Pancreas (tissue), 10 donors: ENCODE results near the gene KDM7A. TPM values are rescaled to one million over a fixed set of nuclear protein-coding genes. Genes with fewer than 3 reads are reported as not detected.

ENCODE experiments used
- ATAC-seq, 4 donors: fragments of 200-7000 bp; cut with Tn5 transposase; one replicate each; pipeline versions ENCODE4 v1.8.0 to v1.9.1; 2020; ENCODE audit warnings: mild to moderate bottlenecking in 4 of 4, moderate library complexity in 4 of 4
- DNase-seq, 6 donors: peaks; one replicate each; pipeline ENCODE4 v3.0.0-alpha.2; 2020
- FAIRE-seq: peaks from 2 replicates; lab custom pipeline; 2012; peaks lifted over from hg19 to GRCh38; lab: Jason Lieb, UNC
- H3K27ac ChIP-seq, 4 donors: fragments of 200-600 bp; sonication (generic); 1 replicate in 3 of 4; 2 replicates in 1 of 4; pipeline versions ENCODE4 v1.5.0 to v1.8.0; 2020
- H3K27me3 ChIP-seq, 4 donors: fragments of 200-600 bp; one replicate each; pipeline ENCODE4 v1.8.0; 2021
- H3K36me3 ChIP-seq, 3 donors: fragments of 200-600 bp; sonication (generic) in 1 of 3; one replicate each; pipeline versions ENCODE4 v1.5.0 to v1.8.0; 2020 to 2021
- H3K4me1 ChIP-seq, 3 donors: fragments of 200-600 bp; one replicate each; pipeline ENCODE4 v1.8.0; 2021
- H3K4me3 ChIP-seq, 4 donors: fragments of 200-600 bp; sonication (generic) in 2 of 4; one replicate each; pipeline versions ENCODE4 v1.5.0 to v1.8.0; 2020 to 2021
- H3K9me3 ChIP-seq, 4 donors: fragments of 200-600 bp; one replicate each; pipeline ENCODE4 v1.8.0; 2021
- WGBS, 2 donors: extraction: QIAGEN DNeasy Blood & Tissue Kit; methylation state at CpG; one replicate each; pipeline ENCODE4 v1.1.7; 2013; 5-methylcytosine and 5-hydroxymethylcytosine counted together
- intact Hi-C, 3 donors: fragments of 100-400 bp; cut with DNase I; formaldehyde crosslinking; loops; one replicate each; pipeline versions ENCODE4 v1.11.1 to v1.14.2; 2022
- polyA plus RNA-seq, 2 donors: library from polyadenylated mRNA; stranded (reverse); fragments of 200-250 nt; gene quantifications; one replicate each; pipeline ENCODE4 v1.2.3, GENCODE V29; 2013
- total RNA-seq, 6 donors: library from RNA; stranded (reverse); fragmentation: NEBNext Ultra II Directional in 4 of 6; extraction: Animal tissue kit (Norgen Biotek cat#: 25700) in 4 of 6; gene quantifications; one replicate each; pipeline versions ENCODE4 v1.2.1 to v1.2.4, GENCODE V29; 2021 to 2023
- TF ChIP-seq, protein P1 (sequence below), 4 donors: fragments of 200-600 bp; sonication (generic) in 3 of 4; IDR thresholded peaks; one replicate each; pipeline versions ENCODE4 v1.5.0 to v1.8.0; 2021; ENCODE audit warnings: antibody characterized with exemption in 4 of 4
- donor health status: healthy with polysubstance abuse.
- donor health status: DM: no; HTN: no; CAD: no; lungs with moderate emphysema.
- donor health status: DM: no; HTN: no; CAD: no.
- donor health status: control.
- donor health status: control.
- donor health status: Bipolar disorder and iron deficiency.
- donor health status: DM: yes; HTN: yes; CAD: no.
- donor health status: DM: no; HTN: no; CAD: no.
- donor health status: DM: no; HTN: no; CAD: no.
- donor health status: DM: yes; HTN: yes; CAD: no.

The KDM7A gene
- total and polyA plus RNA-seq, 8 donors, result 3.3 to 8.5 (median 6.2) TPM

DNA sequence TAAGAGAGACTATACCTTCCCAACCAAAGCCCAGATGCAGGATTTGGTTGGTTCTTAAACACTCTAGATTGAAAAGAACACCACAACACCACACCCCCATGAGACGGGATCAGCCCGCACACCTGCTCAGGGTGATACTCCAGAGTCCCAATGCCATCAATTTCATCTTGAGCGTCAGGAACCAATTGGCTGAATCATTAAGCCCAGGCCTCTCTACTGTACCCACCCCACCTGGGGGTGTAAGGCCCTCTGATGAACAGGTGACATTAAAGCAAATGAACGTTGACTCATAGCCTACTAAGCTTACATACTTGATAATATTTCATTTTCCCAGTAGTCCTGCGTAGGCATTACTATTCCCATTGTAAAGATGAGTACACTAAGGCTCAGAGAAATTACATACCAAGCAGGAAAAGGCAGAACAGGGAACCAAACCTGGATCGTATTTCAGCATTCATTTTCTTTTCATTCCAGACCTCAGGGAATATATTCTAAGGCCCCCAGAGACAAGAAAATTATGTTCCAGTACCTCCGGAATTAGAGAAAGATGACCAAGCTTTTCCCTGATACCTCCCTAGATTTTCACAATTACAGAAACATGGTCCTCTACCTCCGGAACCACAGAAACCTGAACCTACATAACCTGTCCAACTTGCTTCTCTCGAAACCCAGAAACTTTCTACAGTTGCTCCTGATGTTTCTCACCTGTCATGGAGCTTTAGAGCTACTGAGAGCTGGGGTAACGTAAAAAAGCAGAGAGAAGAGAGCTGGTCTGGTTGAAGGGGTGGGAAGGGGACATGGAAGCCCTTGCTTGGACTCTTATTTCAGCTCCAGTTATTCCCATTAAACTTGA lies 43.1 kb upstream of the KDM7A start:
- FAIRE-seq (no peak), DNase-seq (no peak), ATAC-seq (no peak)
- no peaks in the 10 kb centered on the region for H3K9me3 ChIP-seq
- H3K27ac ChIP-seq, result no peak overlapping the region
- WGBS, 2 donors, result 81 to 84% methylated on average over 10 of the region's 10 CpGs
- H3K4me1 ChIP-seq, result peaks cover 0 to 2% (median 0%) of the 10 kb centered on the region in 3 donors
- H3K36me3 ChIP-seq, result no peaks in the 10 kb centered on the region
- TF ChIP-seq, protein P1, sequence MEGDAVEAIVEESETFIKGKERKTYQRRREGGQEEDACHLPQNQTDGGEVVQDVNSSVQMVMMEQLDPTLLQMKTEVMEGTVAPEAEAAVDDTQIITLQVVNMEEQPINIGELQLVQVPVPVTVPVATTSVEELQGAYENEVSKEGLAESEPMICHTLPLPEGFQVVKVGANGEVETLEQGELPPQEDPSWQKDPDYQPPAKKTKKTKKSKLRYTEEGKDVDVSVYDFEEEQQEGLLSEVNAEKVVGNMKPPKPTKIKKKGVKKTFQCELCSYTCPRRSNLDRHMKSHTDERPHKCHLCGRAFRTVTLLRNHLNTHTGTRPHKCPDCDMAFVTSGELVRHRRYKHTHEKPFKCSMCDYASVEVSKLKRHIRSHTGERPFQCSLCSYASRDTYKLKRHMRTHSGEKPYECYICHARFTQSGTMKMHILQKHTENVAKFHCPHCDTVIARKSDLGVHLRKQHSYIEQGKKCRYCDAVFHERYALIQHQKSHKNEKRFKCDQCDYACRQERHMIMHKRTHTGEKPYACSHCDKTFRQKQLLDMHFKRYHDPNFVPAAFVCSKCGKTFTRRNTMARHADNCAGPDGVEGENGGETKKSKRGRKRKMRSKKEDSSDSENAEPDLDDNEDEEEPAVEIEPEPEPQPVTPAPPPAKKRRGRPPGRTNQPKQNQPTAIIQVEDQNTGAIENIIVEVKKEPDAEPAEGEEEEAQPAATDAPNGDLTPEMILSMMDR (IDR thresholded peaks at IDR 0.05), result no peak
- no peak overlapping the region for H3K4me3 ChIP-seq
- intact Hi-C loops, result no loop called here
- no peaks in the 10 kb centered on the region for H3K27me3 ChIP-seq

DNA sequence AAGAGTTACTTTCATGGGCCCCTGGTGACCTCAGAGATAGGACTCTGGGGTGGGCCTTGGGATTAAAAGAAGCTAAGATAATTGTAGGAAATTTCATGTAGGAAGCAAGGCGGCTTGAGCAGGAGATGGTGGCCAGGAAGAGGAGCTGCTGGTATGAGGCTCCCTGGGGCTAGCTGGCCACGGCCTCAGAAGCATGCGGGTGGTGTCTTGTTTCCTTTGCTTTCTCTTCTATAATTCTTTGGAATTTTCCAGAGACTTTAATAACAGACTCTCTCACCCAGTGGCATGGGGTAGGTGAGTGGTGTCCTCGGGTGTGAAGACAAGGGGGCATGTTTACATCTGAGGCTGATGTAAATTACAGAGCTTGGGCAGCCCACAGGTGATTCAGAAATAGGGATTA lies 41.9 kb upstream of the KDM7A start:
- FAIRE-seq (no peak), ATAC-seq (no peak), DNase-seq (no peak)
- Histone ChIP-seq H3K4me1 (peaks cover 3 to 9% (median 7%) of the 10 kb centered on the region in 3 donors), H3K27ac (no peak overlapping the region), H3K4me3 (no peak overlapping the region), H3K9me3 (no peaks in the 10 kb centered on the region), H3K27me3 (no peaks in the 10 kb centered on the region), H3K36me3 (no peaks in the 10 kb centered on the region)
- 91 to 93% methylated on average over 4 of the region's 4 CpGs for WGBS, 2 donors
- intact Hi-C loops, result no loop called here
- TF ChIP-seq, protein P1 (IDR thresholded peaks at IDR 0.05), result no peak

DNA sequence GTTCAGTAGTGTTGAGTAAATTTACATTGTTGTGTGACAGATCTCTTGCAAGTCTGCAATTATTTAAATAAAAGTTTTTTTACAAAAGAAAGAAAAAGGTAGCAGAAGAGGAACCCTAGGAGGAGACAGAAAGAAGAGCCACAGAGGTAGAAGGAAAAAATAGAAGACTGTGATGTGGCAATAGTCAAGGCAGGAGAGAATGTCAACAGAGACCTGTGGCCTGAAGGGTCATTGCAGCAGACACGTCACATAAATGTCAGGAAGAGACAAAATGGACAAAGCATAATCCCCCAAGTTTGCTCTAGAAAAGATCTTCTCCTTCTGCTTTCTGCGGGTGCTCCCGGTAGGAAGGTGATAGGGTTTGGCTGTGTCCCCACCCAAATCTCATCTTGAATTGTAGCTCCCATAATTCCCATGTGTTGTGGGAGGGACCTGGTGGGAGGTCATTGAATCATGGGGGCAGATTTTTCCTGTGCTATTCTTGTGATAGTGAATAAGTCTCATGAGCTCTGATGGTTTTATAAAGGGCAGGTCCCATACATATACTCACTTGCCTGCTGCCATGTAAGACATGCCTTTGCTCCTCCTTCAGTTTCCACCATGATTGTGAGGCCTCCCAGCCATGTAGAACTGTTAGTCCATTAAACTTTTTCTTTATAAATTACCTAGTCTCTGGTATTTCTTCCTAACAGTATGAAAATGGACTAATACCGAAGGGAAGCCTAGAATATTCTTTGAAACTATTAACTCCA lies 41.1 kb upstream of the KDM7A start:
- DNase-seq (no peak), FAIRE-seq (no peak), ATAC-seq (no peak)
- intact Hi-C loops, result no loop called here
- WGBS, 2 donors, result 93 to 95% methylated on average over 4 of the region's 4 CpGs
- Histone ChIP-seq H3K9me3 (no peaks in the 10 kb centered on the region), H3K4me3 (no peak overlapping the region), H3K4me1 (peaks cover 3 to 13% (median 7%) of the 10 kb centered on the region in 3 donors), H3K27ac (no peak overlapping the region), H3K27me3 (no peaks in the 10 kb centered on the region), H3K36me3 (no peaks in the 10 kb centered on the region)
- TF ChIP-seq, protein P1 (IDR thresholded peaks at IDR 0.05), result no peak

DNA sequence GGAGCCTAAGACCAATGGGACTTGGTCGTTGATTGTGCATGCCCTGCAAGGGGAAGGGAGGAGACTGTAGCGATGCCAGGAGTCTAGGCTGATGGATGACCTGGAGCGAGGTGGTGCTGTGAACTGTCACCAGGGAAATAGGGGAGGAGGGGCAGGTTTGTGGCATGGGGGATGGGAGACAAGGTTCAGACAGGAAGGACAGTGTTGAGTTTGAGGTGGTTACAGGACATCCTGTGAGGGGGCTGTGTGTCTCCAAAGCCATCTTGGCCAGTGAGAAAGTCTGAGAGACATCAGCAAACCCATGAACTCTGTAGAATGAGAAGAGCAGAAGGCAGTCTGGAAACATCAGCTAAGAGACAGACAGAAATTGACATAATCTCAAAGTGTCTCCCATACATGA lies 38.5 kb upstream of the KDM7A start:
- ATAC-seq, result no peak
- 93 to 97% methylated on average over 3 of the region's 3 CpGs for WGBS, 2 donors
- intact Hi-C loops, result no loop called here
- TF ChIP-seq, protein P1 (IDR thresholded peaks at IDR 0.05), result no peak
- Histone ChIP-seq H3K9me3 (no peaks in the 10 kb centered on the region), H3K4me3 (no peak overlapping the region), H3K36me3 (no peaks in the 10 kb centered on the region), H3K27ac (no peak overlapping the region), H3K4me1 (peaks cover 3 to 13% (median 7%) of the 10 kb centered on the region in 3 donors), H3K27me3 (no peaks in the 10 kb centered on the region)
- no peak for FAIRE-seq
- no peak for DNase-seq
